GM19463 (cell line): ENCODE measurements around the gene RPS6KA3.

Source experiments
- ATAC-seq: cut with Tn5 transposase; IDR thresholded peaks from one replicate; pipeline ENCODE4 v1.9.1; 2021; ENCODE audit warnings: mild to moderate bottlenecking, moderate library complexity; ENCODE audit not compliant: unreplicated experiment

The RPS6KA3 gene

DNA sequence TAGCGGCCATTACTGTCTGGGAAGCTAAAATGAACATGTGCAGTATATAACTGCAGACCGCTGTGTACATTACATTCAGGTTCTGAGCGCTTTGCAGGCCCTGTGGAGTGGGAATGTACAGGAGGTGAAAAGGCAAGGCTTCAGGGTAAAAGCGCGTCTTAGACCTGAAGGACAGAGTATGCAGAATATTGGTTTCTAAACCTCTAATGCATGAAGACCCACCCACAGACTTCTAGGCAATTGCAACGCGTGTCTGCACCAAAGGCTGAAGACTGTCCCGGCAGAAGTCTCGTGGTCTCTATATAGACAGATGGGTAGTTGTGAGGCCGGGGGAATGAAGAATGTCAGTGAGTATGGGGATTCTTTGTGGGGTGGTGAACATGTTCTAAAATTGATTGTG lies 155.4 kb downstream of the RPS6KA3 start:
- no peak for ATAC-seq

DNA sequence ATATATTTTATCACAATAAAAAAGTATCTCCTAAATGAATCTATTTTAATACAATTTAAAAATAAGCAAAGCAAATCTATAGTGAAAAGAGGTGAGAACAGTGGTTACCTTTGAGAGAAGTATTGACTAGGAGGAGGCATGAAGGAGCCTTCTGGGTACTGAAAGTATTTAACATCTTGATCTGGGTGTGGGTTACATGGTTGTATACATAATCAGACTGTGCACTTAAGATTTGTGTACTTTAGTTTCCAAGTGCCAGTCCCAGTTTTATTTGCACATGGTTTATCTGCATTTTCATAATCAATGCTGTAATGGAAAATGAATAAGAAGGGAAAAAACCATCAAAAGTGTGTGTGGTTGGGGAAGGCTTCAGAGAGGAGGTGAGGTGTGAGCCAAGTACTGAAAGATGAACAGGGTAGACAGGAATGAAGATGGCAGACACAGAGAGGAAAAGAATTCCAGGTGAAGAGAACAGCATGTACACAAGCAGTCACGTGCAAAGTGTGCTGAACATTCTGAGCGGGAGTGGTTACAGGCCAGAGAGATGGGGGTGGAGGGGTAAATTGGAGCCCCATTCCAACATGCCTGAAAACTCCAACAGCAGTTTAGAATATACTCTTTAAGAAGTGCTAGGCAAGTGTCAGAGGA lies 164.7 kb downstream of the RPS6KA3 start:
- ATAC-seq, result no peak
